ENCODE data around the gene PMP22. TPM values are rescaled to one million over a fixed set of nuclear protein-coding genes. Genes with fewer than 3 reads are reported as not detected.
A peak's percentile ranks its signal among the peaks of the same experiment; 100 is the strongest.

The PMP22 gene
- polyA plus RNA-seq, 4 donors, result 62.0 to 89.4 (median 78.8) TPM

GRCh38 chr17:15263680-15264079 lies 1.4 kb downstream of the PMP22 start:
- H3K27ac ChIP-seq (ENCODE audit: low read depth in 1 of 3, low read length in 2 of 3), result peak overlapping the region in 1 of 3 donors; percentile 57
- peaks cover 0 to 7% (median 2%) of the 10 kb centered on the region in 3 donors for H3K36me3 ChIP-seq (ENCODE audit: control insufficient read depth in 3 of 3, insufficient read depth in 2 of 3, low read depth in 1 of 3, low read length in 3 of 3)
- 15 to 41% (median 33%) methylated on average over 3 of the region's 3 CpGs for WGBS, 3 donors
- no peak for FAIRE-seq
- peaks cover 0 to 18% (median 4%) of the 10 kb centered on the region in 3 donors for H3K27me3 ChIP-seq (ENCODE audit: control insufficient read depth in 3 of 3, insufficient read depth in 3 of 3, low read length in 3 of 3)
- H3K9me3 ChIP-seq (ENCODE audit: control insufficient read depth in 2 of 2, insufficient read depth in 1 of 2, low read depth in 1 of 2, low read length in 1 of 2), result no peaks in the 10 kb centered on the region
- DNase-seq, result peak in 1 of 2 donors; percentile 34
- H3K4me1 ChIP-seq (ENCODE audit: control insufficient read depth in 3 of 3, insufficient read depth in 2 of 3, low read depth in 1 of 3, low read length in 2 of 3), result peaks cover 0 to 28% (median 2%) of the 10 kb centered on the region in 3 donors
- no peak overlapping the region for H3K4me3 ChIP-seq (ENCODE audit: low read depth in 1 of 3, low read length in 3 of 3)

GRCh38 chr17:15263206-15263579 lies 1.9 kb downstream of the PMP22 start:
- peaks cover 0 to 32% (median 2%) of the 10 kb centered on the region in 3 donors for H3K4me1 ChIP-seq (ENCODE audit: control insufficient read depth in 3 of 3, insufficient read depth in 2 of 3, low read depth in 1 of 3, low read length in 2 of 3)
- DNase-seq (peak in 1 of 2 donors; percentile 75), FAIRE-seq (no peak)
- peaks cover 0 to 12% (median 2%) of the 10 kb centered on the region in 3 donors for H3K36me3 ChIP-seq (ENCODE audit: control insufficient read depth in 3 of 3, insufficient read depth in 2 of 3, low read depth in 1 of 3, low read length in 3 of 3)
- H3K27ac ChIP-seq (ENCODE audit: low read depth in 1 of 3, low read length in 2 of 3), result peak overlapping the region; percentile 69 to 95 (median 90)
- WGBS, 3 donors, result 2 to 3% (median 3%) methylated on average over 17 of the region's 17 CpGs
- no peaks in the 10 kb centered on the region for H3K9me3 ChIP-seq (ENCODE audit: control insufficient read depth in 2 of 2, insufficient read depth in 1 of 2, low read depth in 1 of 2, low read length in 1 of 2)
- peaks cover 0 to 18% (median 4%) of the 10 kb centered on the region in 3 donors for H3K27me3 ChIP-seq (ENCODE audit: control insufficient read depth in 3 of 3, insufficient read depth in 3 of 3, low read length in 3 of 3)
- H3K4me3 ChIP-seq (ENCODE audit: low read depth in 1 of 3, low read length in 3 of 3), result peak overlapping the region in 2 of 3 donors; percentile 61 to 76

GRCh38 chr17:15262291-15263205 lies 2.6 kb downstream of the PMP22 start:
- no peak for FAIRE-seq
- Histone ChIP-seq H3K4me1 (ENCODE audit: control insufficient read depth in 3 of 3, insufficient read depth in 2 of 3, low read depth in 1 of 3, low read length in 2 of 3) (peaks cover 0 to 38% (median 2%) of the 10 kb centered on the region in 3 donors), H3K27me3 (ENCODE audit: control insufficient read depth in 3 of 3, insufficient read depth in 3 of 3, low read length in 3 of 3) (peaks cover 0 to 18% (median 4%) of the 10 kb centered on the region in 3 donors), H3K4me3 (ENCODE audit: low read depth in 1 of 3, low read length in 3 of 3) (peak overlapping the region; percentile 52 to 76 (median 61)), H3K27ac (ENCODE audit: low read depth in 1 of 3, low read length in 2 of 3) (peak overlapping the region; percentile 69 to 95 (median 90)), H3K9me3 (ENCODE audit: control insufficient read depth in 2 of 2, insufficient read depth in 1 of 2, low read depth in 1 of 2, low read length in 1 of 2) (no peaks in the 10 kb centered on the region), H3K36me3 (ENCODE audit: control insufficient read depth in 3 of 3, insufficient read depth in 2 of 3, low read depth in 1 of 3, low read length in 3 of 3) (peaks cover 0 to 14% (median 2%) of the 10 kb centered on the region in 3 donors)
- peak; percentile 91 for DNase-seq
- 2 to 7% (median 3%) methylated on average over 54 to 60 of the region's 60 CpGs for WGBS, 3 donors

GRCh38 chr17:15261802-15262290 lies 3.3 kb downstream of the PMP22 start:
- H3K4me1 ChIP-seq (ENCODE audit: control insufficient read depth in 3 of 3, insufficient read depth in 2 of 3, low read depth in 1 of 3, low read length in 2 of 3), result peaks cover 0 to 42% (median 2%) of the 10 kb centered on the region in 3 donors
- H3K9me3 ChIP-seq (ENCODE audit: control insufficient read depth in 2 of 2, insufficient read depth in 1 of 2, low read depth in 1 of 2, low read length in 1 of 2), result no peaks in the 10 kb centered on the region
- WGBS, 3 donors, result 2 to 11% (median 6%) methylated on average over 9 of the region's 9 CpGs
- peak overlapping the region; percentile 28 to 95 (median 90) for H3K27ac ChIP-seq (ENCODE audit: low read depth in 1 of 3, low read length in 2 of 3)
- H3K27me3 ChIP-seq (ENCODE audit: control insufficient read depth in 3 of 3, insufficient read depth in 3 of 3, low read length in 3 of 3), result peaks cover 0 to 18% (median 4%) of the 10 kb centered on the region in 3 donors
- FAIRE-seq, result no peak
- peak in 1 of 2 donors; percentile 40 for DNase-seq
- peak overlapping the region; percentile 52 to 76 (median 61) for H3K4me3 ChIP-seq (ENCODE audit: low read depth in 1 of 3, low read length in 3 of 3)
- peaks cover 1 to 16% (median 2%) of the 10 kb centered on the region in 3 donors for H3K36me3 ChIP-seq (ENCODE audit: control insufficient read depth in 3 of 3, insufficient read depth in 2 of 3, low read depth in 1 of 3, low read length in 3 of 3)

- peaks cover 2 to 16% (median 2%) of the 10 kb centered on the region in 3 donors for H3K36me3 ChIP-seq (ENCODE audit: control insufficient read depth in 3 of 3, insufficient read depth in 2 of 3, low read depth in 1 of 3, low read length in 3 of 3)
- no peak for FAIRE-seq
- peak overlapping the region; percentile 67 to 95 (median 90) for H3K27ac ChIP-seq (ENCODE audit: low read depth in 1 of 3, low read length in 2 of 3)
These were observed 3.8 kb downstream of the PMP22 start for GRCh38 chr17:15261258-15261801.

GRCh38 chr17:15260376-15261257 lies 4.5 kb downstream of the PMP22 start:
- DNase-seq, result peak; percentile 72 to 92
- H3K4me1 ChIP-seq (ENCODE audit: control insufficient read depth in 3 of 3, insufficient read depth in 2 of 3, low read depth in 1 of 3, low read length in 2 of 3), result peaks cover 0 to 42% (median 2%) of the 10 kb centered on the region in 3 donors
- no peak for FAIRE-seq
- peak overlapping the region; percentile 73 to 95 (median 90) for H3K27ac ChIP-seq (ENCODE audit: low read depth in 1 of 3, low read length in 2 of 3)
- no peaks in the 10 kb centered on the region for H3K9me3 ChIP-seq (ENCODE audit: control insufficient read depth in 2 of 2, insufficient read depth in 1 of 2, low read depth in 1 of 2, low read length in 1 of 2)
- peak overlapping the region; percentile 52 to 76 (median 61) for H3K4me3 ChIP-seq (ENCODE audit: low read depth in 1 of 3, low read length in 3 of 3)
- 1% methylated on average over 60 to 67 of the region's 67 CpGs for WGBS, 3 donors
- peaks cover 0 to 18% (median 4%) of the 10 kb centered on the region in 3 donors for H3K27me3 ChIP-seq (ENCODE audit: control insufficient read depth in 3 of 3, insufficient read depth in 3 of 3, low read length in 3 of 3)
- H3K36me3 ChIP-seq (ENCODE audit: control insufficient read depth in 3 of 3, insufficient read depth in 2 of 3, low read depth in 1 of 3, low read length in 3 of 3), result peaks cover 2 to 22% (median 2%) of the 10 kb centered on the region in 3 donors

More at GRCh38 chr17:15261258-15261801, 3.8 kb downstream of the PMP22 start:
- H3K4me1 ChIP-seq (ENCODE audit: control insufficient read depth in 3 of 3, insufficient read depth in 2 of 3, low read depth in 1 of 3, low read length in 2 of 3), result peaks cover 0 to 42% (median 2%) of the 10 kb centered on the region in 3 donors
- no peaks in the 10 kb centered on the region for H3K9me3 ChIP-seq (ENCODE audit: control insufficient read depth in 2 of 2, insufficient read depth in 1 of 2, low read depth in 1 of 2, low read length in 1 of 2)
- DNase-seq, result peak; percentile 58 to 76
- peak overlapping the region; percentile 52 to 76 (median 61) for H3K4me3 ChIP-seq (ENCODE audit: low read depth in 1 of 3, low read length in 3 of 3)
- WGBS, 3 donors, result 4 to 9% (median 4%) methylated on average over 31 to 32 of the region's 32 CpGs
- peaks cover 0 to 18% (median 4%) of the 10 kb centered on the region in 3 donors for H3K27me3 ChIP-seq (ENCODE audit: control insufficient read depth in 3 of 3, insufficient read depth in 3 of 3, low read length in 3 of 3)

- DNase-seq, result peak; percentile 49 to 76
- Histone ChIP-seq H3K4me3 (ENCODE audit: low read depth in 1 of 3, low read length in 3 of 3) (no peak overlapping the region), H3K27ac (ENCODE audit: low read depth in 1 of 3, low read length in 2 of 3) (peak overlapping the region in 2 of 3 donors; percentile 13 to 71), H3K36me3 (ENCODE audit: control insufficient read depth in 3 of 3, insufficient read depth in 2 of 3, low read depth in 1 of 3, low read length in 3 of 3) (peaks cover 2 to 35% (median 3%) of the 10 kb centered on the region in 3 donors), H3K9me3 (ENCODE audit: control insufficient read depth in 2 of 2, insufficient read depth in 1 of 2, low read depth in 1 of 2, low read length in 1 of 2) (no peaks in the 10 kb centered on the region), H3K27me3 (ENCODE audit: control insufficient read depth in 3 of 3, insufficient read depth in 3 of 3, low read length in 3 of 3) (peaks cover 0 to 14% (median 4%) of the 10 kb centered on the region in 3 donors), H3K4me1 (ENCODE audit: control insufficient read depth in 3 of 3, insufficient read depth in 2 of 3, low read depth in 1 of 3, low read length in 2 of 3) (peaks cover 0 to 30% (median 4%) of the 10 kb centered on the region in 3 donors)
- no peak for FAIRE-seq
- 79 to 87% (median 80%) methylated on average over 6 of the region's 6 CpGs for WGBS, 3 donors
These were observed 7.2 kb downstream of the PMP22 start for GRCh38 chr17:15257796-15258512.

All from small intestine (tissue), 7 donors.